T-helper 1 cell treated with Interleukin-12 subunit alpha and Interleukin-12 subunit beta and Interleukin-4 antibody, amounts not matched to agents 30 μg/mL and 1 μg/mL, for 36 hours (primary cell): ENCODE data around the gene NMUR2.

Source experiments
- H3K27ac Mint-ChIP-seq: one replicate; pipeline ENCODE4 v1.8.0; 2021; ENCODE audit warnings: mild to moderate bottlenecking, mixed read lengths
- H3K27me3 Mint-ChIP-seq: one replicate; pipeline ENCODE4 v1.8.0; 2021; ENCODE audit warnings: low read depth, mixed read lengths
- H3K36me3 Mint-ChIP-seq: one replicate; pipeline ENCODE4 v1.8.0; 2021; ENCODE audit warnings: low read depth, mixed read lengths
- H3K4me1 Mint-ChIP-seq: one replicate; pipeline ENCODE4 v1.8.0; 2021; ENCODE audit warnings: low read depth, mixed read lengths
- H3K4me3 Mint-ChIP-seq: one replicate; pipeline ENCODE4 v1.8.0; 2021; ENCODE audit warnings: mild to moderate bottlenecking, moderate library complexity, mixed read lengths
- H3K9me3 Mint-ChIP-seq: one replicate; pipeline ENCODE4 v1.8.0; 2021; ENCODE audit warnings: mixed read lengths

The NMUR2 gene

GRCh38 chr5:152355061-152355460 is 50.0 kb downstream of the NMUR2 start:
- H3K27me3 Mint-ChIP-seq = no peaks in the 10 kb centered on the region
- no peaks in the 10 kb centered on the region for H3K36me3 Mint-ChIP-seq
- H3K27ac Mint-ChIP-seq = no peak overlapping the region
- no peaks in the 10 kb centered on the region for H3K9me3 Mint-ChIP-seq
- H3K4me1 Mint-ChIP-seq = no peaks in the 10 kb centered on the region
- no peak overlapping the region for H3K4me3 Mint-ChIP-seq

DNA sequence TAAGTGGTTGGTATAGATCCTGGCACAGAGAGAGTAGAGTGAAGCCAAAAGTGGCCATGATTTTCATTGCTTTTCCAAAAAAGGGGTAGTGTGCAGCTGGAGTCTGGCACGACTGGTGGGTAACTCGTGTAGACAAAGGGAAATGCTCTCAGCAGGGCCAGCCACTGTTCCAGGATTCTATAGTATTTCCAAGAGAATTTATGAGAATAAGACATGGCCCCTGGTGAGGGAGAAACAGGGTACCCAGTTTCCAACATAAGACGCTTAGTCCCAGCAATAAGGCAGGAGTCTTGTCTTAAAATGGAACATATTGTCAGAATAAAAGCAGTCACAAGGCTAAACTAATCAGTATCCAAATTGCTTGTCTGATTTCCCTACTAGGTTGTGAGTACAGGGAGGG is 52.1 kb downstream of the NMUR2 start:
- Mint-ChIP-seq H3K4me3 (no peak overlapping the region), H3K27ac (no peak overlapping the region), H3K9me3 (no peaks in the 10 kb centered on the region), H3K4me1 (no peaks in the 10 kb centered on the region), H3K27me3 (no peaks in the 10 kb centered on the region), H3K36me3 (no peaks in the 10 kb centered on the region)

DNA sequence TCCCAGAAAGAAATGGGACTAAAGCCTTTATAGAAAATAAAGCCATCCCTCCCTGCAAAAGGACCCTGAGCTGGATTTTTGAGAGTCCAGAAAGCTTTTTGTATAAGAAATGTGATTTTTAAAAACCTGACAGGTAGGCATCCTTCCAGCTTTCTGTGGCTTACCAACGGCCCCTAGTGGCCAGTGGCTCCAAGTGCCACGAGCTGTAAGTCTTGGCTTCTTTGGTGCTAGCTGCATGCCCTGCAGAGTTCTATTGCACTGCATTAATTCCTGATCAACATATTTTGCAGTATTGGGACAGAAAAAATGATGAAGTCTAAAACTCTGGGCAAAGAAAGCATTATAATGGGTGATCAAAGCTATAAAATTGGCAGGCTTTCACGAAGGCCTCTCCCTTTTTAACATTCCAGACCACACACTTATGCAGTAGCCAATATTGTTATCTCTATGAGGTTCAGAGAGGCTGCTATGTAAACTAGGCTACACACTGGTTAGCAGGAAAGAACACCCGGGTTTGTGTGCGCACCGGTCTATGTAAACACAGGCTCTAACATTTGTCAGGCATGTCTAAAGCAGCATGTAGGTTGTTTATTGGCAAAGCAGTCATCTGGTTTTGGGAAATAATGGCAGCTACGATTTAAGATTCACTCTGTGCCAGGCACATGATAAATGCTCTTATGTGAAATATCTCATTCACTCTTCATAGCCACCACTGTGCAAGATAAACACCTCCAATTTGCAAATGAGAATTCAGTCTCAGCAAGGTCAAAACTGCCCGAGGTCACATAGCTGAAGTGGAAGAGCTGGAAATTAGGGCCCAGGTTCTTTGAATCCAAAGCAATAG is 55.2 kb downstream of the NMUR2 start:
- Mint-ChIP-seq H3K4me1 (no peaks in the 10 kb centered on the region), H3K4me3 (no peak overlapping the region), H3K9me3 (no peaks in the 10 kb centered on the region), H3K36me3 (no peaks in the 10 kb centered on the region), H3K27me3 (no peaks in the 10 kb centered on the region), H3K27ac (no peak overlapping the region)
